ENCODE measurements around the gene CGGBP1.

GRCh38 chr3:88046766-88047165 is 12.0 kb downstream of the CGGBP1 start:
- TF ChIP-seq CTCF (IDR thresholded peaks at IDR 0.05; ENCODE audit: low read depth, low read length, poor library complexity, severe bottlenecking) (no peak), EZH2phosphoT487 (IDR thresholded peaks at IDR 0.05; ENCODE audit: borderline replicate concordance, low read length) (no peak)
